K562 (cell line): Measurements from ENCODE around the gene PKD2. TPM values are rescaled to one million over a fixed set of nuclear protein-coding genes. Genes with fewer than 3 reads are reported as not detected.

Experiments used
- BMI1 ChIP-seq: fragments of 150-350 bp; IDR thresholded peaks from 2 replicates; pipeline ENCODE4 v1.6.1; 2014; ENCODE audit warnings: low read length
- MCM3 ChIP-seq: fragments of 450-650 bp; IDR thresholded peaks from 2 replicates; pipeline ENCODE4 v1.6.1; 2016
- NFE2 ChIP-seq: IDR thresholded peaks from 2 replicates; pipeline ENCODE4 v1.6.1; 2014; ENCODE audit warnings: antibody characterized with exemption, low read depth
- NR3C1 ChIP-seq: sonication (generic); formaldehyde crosslinking; IDR thresholded peaks from 2 replicates; pipeline ENCODE4 v1.8.1; 2022; ENCODE audit warnings: missing genetic modification reagents
- PURB ChIP-seq: sonication (generic); formaldehyde crosslinking; IDR thresholded peaks from 2 replicates; pipeline ENCODE4 v1.9.0; 2021; ENCODE audit warnings: low read depth, mild to moderate bottlenecking, missing genetic modification reagents
- SIN3B ChIP-seq: fragments of 450-650 bp; IDR thresholded peaks from 2 replicates; pipeline ENCODE4 v1.6.1; 2017; ENCODE audit warnings: low read depth, mild to moderate bottlenecking, moderate library complexity
- SNRNP70 ChIP-seq: fragments of 200-400 bp; formaldehyde crosslinking; optimal IDR thresholded peaks from 2 replicates; pipeline ENCODE3; 2017; ENCODE audit warnings: low read depth, low read length
- TAF1 ChIP-seq: IDR thresholded peaks from 2 replicates; pipeline ENCODE4 v1.6.1; 2011; ENCODE audit warnings: mild to moderate bottlenecking, low read length, moderate library complexity; ENCODE audit not compliant: insufficient read depth, control insufficient read depth, severe bottlenecking; ENCODE audit errors: extremely low read depth
- ZNF764 ChIP-seq: fragments of 250-450 bp; sonication (Bioruptor Pico); IDR thresholded peaks from 2 replicates; pipeline ENCODE4 v1.4.0; 2020; ENCODE audit warnings: low read depth, mild to moderate bottlenecking, moderate library complexity
- polyA plus RNA-seq, 8 experiments: library from polyadenylated mRNA; depleted of rRNA in 4 of 8; stranded (reverse) in 5 of 8; unstranded in 3 of 8; fragments of >200 nt; fragmentation: Nextera tagmentation in 2 of 8; fragmentation: Illumina TruSeq in 1 of 8; extraction: Ambion mirVana in 2 of 8; extraction: Trizol in 1 of 8; gene quantifications; 2 replicates each; pipeline versions ENCODE4 v1.2.1 to v1.2.3, GENCODE V29; 2011 to 2014; ENCODE audit warnings: inconsistent platforms in 1 of 8, missing spikeins in 1 of 8
- total RNA-seq, 7 experiments: library from RNA; depleted of rRNA in 6 of 7; stranded (reverse); fragments of >200 nt in 6 of 7; fragmentation: Illumina TruSeq in 2 of 7; extraction: Trizol in 2 of 7; gene quantifications; 2 replicates each; pipeline versions ENCODE4 v1.2.1 to v1.2.3, GENCODE V29; 2011 to 2021; ENCODE audit warnings: low replicate concordance in 1 of 7
- TF ChIP-seq, protein P1 (sequence below): sonication (generic); formaldehyde crosslinking; IDR thresholded peaks from 2 replicates; pipeline ENCODE4 v1.8.1; 2023; ENCODE audit warnings: mild to moderate bottlenecking, missing genetic modification reagents

PKD2 gene
- total and polyA plus RNA-seq, 9 of the 15 experiments (the other 6 are each of a cell fraction or from before 2014, with no cell fraction given): 0.11 to 1.2 (median 0.47) TPM

DNA sequence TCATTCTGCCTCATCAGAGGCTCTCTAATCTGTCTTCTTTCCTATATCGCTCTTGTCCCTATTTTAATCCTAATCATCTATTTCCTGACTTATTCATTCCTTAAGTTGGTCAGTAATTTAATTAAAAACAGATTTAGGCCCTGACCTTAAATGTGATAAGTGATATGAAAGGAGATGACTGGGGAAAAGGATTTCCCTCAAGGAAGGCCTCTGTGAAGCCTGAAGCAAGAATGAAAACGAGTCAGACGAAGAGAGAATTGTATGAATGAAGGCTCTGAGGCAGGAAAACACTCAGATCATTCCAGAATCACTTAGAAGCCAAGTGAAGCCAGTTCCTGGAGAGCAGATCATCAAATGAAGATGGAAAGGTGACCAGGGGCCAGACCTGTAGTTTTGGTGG is 22.1 kb downstream of the PKD2 start (continued):
- TF ChIP-seq NFE2 (no peak), BMI1 (no peak), PURB (CRISPR knock-in tag) (no peak), SNRNP70 (no peak), ZNF764 (CRISPR knock-in tag) (no peak), SIN3B (no peak), MCM3 (no peak), TAF1 (no peak), NR3C1 (CRISPR knock-in tag) (no peak)
- TF ChIP-seq, protein P1, sequence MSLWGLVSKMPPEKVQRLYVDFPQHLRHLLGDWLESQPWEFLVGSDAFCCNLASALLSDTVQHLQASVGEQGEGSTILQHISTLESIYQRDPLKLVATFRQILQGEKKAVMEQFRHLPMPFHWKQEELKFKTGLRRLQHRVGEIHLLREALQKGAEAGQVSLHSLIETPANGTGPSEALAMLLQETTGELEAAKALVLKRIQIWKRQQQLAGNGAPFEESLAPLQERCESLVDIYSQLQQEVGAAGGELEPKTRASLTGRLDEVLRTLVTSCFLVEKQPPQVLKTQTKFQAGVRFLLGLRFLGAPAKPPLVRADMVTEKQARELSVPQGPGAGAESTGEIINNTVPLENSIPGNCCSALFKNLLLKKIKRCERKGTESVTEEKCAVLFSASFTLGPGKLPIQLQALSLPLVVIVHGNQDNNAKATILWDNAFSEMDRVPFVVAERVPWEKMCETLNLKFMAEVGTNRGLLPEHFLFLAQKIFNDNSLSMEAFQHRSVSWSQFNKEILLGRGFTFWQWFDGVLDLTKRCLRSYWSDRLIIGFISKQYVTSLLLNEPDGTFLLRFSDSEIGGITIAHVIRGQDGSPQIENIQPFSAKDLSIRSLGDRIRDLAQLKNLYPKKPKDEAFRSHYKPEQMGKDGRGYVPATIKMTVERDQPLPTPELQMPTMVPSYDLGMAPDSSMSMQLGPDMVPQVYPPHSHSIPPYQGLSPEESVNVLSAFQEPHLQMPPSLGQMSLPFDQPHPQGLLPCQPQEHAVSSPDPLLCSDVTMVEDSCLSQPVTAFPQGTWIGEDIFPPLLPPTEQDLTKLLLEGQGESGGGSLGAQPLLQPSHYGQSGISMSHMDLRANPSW (CRISPR knock-in tag): no peak
